Calu3 (cell line): ENCODE measurements around the gene MVD. TPM values are rescaled to one million over a fixed set of nuclear protein-coding genes. Genes with fewer than 3 reads are reported as not detected.
A peak's percentile ranks its signal among the peaks of the same experiment; 100 is the strongest.

Experiments
- BruUV-seq: library from RNA; stranded (reverse); fragments of 400-500 nt; replicated peaks from 2 replicates; lab custom pipeline; 2021; lab: Mats Ljungman, UMichigan
- CTCF ChIA-PET: fragments of 300-600 bp; sonication (Branson Sonifier 250); formaldehyde crosslinking; loops from one replicate; lab custom pipeline; 2022; ENCODE audit warnings: antibody characterized with exemption; lab: Charles Lee
- DNase-seq: peaks from one replicate; pipeline ENCODE4 v3.0.0; 2022
- H3K27ac Mint-ChIP-seq: one replicate; pipeline ENCODE4 v1.8.0; 2022; ENCODE audit warnings: mixed read lengths; ENCODE audit not compliant: unreplicated experiment
- H3K27me3 Mint-ChIP-seq: one replicate; pipeline ENCODE4 v1.8.0; 2022; ENCODE audit warnings: mixed read lengths; ENCODE audit not compliant: unreplicated experiment
- H3K36me3 Mint-ChIP-seq: one replicate; pipeline ENCODE4 v1.8.0; 2022; ENCODE audit warnings: mild to moderate bottlenecking, moderate library complexity, mixed read lengths; ENCODE audit not compliant: insufficient read depth, unreplicated experiment
- H3K4me1 Mint-ChIP-seq: one replicate; pipeline ENCODE4 v1.8.0; 2022; ENCODE audit warnings: mild to moderate bottlenecking, low read depth, mixed read lengths; ENCODE audit not compliant: unreplicated experiment
- H3K4me3 Mint-ChIP-seq: one replicate; pipeline ENCODE4 v1.8.0; 2022; ENCODE audit warnings: mild to moderate bottlenecking, low read depth, moderate library complexity, mixed read lengths; ENCODE audit not compliant: unreplicated experiment
- H3K9me3 Mint-ChIP-seq: one replicate; pipeline ENCODE4 v1.8.0; 2022; ENCODE audit warnings: low read depth, mixed read lengths; ENCODE audit not compliant: unreplicated experiment
- intact Hi-C: fragments of 100-400 bp; cut with micrococcal nuclease; formaldehyde crosslinking; loops from one replicate; pipeline ENCODE4 v1.10.0; 2022; ENCODE audit not compliant: unreplicated experiment
- total RNA-seq: library from RNA; stranded (reverse); gene quantifications from 2 replicates; pipeline ENCODE4 v1.2.3, GENCODE V29; 2022
- TF ChIP-seq, protein P1 (sequence below): fragments of 200-600 bp; IDR thresholded peaks from one replicate; pipeline ENCODE4 v1.8.0; 2022; ENCODE audit warnings: antibody characterized with exemption; ENCODE audit not compliant: unreplicated experiment

The MVD gene
- total RNA-seq, 1 experiment from 2014 or later, result 152 TPM

DNA sequence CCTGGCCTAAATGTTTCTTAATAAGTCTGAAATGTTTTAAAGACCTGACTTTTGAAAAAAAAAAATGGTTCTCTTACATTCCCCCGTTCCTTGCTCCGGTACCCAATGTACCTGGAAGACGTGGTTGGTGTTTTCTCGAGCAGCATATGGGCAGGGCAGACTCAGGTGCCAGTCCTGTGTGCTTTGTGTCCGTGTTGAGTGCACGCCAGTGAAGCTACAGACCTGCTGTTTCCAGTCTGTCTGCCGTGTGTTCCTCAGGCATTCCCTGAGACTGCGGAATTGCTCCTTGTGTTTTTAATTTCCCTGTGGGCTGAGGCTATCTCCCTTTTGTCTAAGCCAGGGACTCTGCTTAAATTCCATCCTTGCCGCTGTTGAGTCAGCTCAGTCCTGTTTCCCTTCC lies 36.2 kb downstream of the MVD start:
- Mint-ChIP-seq H3K4me3 (no peak overlapping the region), H3K27ac (no peak overlapping the region), H3K9me3 (no peaks in the 10 kb centered on the region), H3K36me3 (peaks cover 53% of the 10 kb centered on the region), H3K4me1 (no peaks in the 10 kb centered on the region), H3K27me3 (no peaks in the 10 kb centered on the region)
- TSS peak; percentile 2 for BruUV-seq
- intact Hi-C loops, result no loop called here
- DNase-seq, result no peak
- TF ChIP-seq, protein P1, sequence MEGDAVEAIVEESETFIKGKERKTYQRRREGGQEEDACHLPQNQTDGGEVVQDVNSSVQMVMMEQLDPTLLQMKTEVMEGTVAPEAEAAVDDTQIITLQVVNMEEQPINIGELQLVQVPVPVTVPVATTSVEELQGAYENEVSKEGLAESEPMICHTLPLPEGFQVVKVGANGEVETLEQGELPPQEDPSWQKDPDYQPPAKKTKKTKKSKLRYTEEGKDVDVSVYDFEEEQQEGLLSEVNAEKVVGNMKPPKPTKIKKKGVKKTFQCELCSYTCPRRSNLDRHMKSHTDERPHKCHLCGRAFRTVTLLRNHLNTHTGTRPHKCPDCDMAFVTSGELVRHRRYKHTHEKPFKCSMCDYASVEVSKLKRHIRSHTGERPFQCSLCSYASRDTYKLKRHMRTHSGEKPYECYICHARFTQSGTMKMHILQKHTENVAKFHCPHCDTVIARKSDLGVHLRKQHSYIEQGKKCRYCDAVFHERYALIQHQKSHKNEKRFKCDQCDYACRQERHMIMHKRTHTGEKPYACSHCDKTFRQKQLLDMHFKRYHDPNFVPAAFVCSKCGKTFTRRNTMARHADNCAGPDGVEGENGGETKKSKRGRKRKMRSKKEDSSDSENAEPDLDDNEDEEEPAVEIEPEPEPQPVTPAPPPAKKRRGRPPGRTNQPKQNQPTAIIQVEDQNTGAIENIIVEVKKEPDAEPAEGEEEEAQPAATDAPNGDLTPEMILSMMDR, result no peak
- CTCF ChIA-PET, result interaction anchor here (0.5 kb wide), 1 partner anchor 545 kb away, joined by 5 read pairs; the partner anchor contains the start of gene CDH15

DNA sequence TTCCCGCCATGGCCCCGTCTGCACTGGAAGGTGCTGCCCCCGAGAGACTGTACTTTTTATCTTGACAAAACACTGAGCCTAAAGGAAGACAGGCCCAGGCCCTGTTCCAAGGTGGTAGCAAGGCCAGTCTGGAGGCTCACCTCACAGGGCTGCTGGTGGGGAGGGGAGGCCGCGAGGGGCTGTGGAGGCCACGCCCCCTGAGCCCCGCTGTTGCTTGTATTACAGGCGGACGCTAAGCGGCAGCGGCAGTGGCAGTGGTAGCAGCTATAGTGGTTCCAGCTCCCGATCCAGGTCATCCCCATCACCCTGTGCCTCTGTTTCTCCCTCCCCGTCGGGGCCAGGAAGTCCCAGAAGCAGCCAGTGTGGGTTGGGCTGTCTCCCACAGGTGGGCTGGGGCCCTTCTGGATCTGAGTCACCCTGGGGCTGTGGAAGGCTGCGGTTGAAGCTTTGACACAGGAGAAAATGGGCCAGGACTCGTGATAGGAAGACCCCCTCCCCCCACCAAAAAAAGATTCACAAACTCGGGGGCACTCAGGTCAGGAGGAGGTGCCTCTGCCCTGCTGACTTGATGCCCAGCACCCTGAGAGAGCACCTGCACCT lies 37.8 kb downstream of the MVD start:
- Mint-ChIP-seq H3K4me3 (no peak overlapping the region), H3K36me3 (peaks cover 47% of the 10 kb centered on the region)
- CTCF ChIA-PET, result no interaction called here

DNA sequence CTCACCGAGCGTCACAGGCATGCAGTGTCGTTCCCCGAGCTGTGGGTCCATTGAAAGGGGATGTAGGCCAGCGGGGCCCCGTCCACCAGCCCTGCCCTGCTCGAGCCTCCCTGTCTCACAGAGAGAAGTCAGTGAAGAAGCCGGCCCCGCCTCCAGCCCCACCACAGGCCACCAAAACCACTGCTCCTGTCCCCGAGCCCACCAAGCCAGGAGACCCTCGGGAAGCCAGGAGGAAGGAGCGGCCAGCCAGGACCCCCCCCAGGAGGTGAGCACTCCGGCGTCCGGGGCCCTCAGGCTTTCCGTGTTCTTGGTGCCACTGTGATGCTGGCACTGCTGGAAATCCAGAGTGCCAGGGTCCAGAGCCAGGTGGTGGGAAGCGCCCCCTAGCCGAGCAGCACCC lies 38.4 kb downstream of the MVD start:
- no peak for DNase-seq
- TF ChIP-seq, protein P1, result no peak
- H3K9me3 Mint-ChIP-seq, result no peaks in the 10 kb centered on the region
- no peaks in the 10 kb centered on the region for H3K4me1 Mint-ChIP-seq
- CTCF ChIA-PET, result no interaction called here
- BruUV-seq, result no TSS peak
- peaks cover 46% of the 10 kb centered on the region for H3K36me3 Mint-ChIP-seq
- no peak overlapping the region for H3K4me3 Mint-ChIP-seq
- intact Hi-C loops, result no loop called here
- H3K27ac Mint-ChIP-seq, result no peak overlapping the region
- no peaks in the 10 kb centered on the region for H3K27me3 Mint-ChIP-seq

More for the DNA sequence above, 37.8 kb downstream of the MVD start:
- H3K4me1 Mint-ChIP-seq, result no peaks in the 10 kb centered on the region
- no peaks in the 10 kb centered on the region for H3K27me3 Mint-ChIP-seq
- intact Hi-C loops, result no loop called here
- no TSS peak for BruUV-seq
- TF ChIP-seq, protein P1, result no peak
- no peak for DNase-seq
- H3K27ac Mint-ChIP-seq, result no peak overlapping the region
- H3K9me3 Mint-ChIP-seq, result no peaks in the 10 kb centered on the region

DNA sequence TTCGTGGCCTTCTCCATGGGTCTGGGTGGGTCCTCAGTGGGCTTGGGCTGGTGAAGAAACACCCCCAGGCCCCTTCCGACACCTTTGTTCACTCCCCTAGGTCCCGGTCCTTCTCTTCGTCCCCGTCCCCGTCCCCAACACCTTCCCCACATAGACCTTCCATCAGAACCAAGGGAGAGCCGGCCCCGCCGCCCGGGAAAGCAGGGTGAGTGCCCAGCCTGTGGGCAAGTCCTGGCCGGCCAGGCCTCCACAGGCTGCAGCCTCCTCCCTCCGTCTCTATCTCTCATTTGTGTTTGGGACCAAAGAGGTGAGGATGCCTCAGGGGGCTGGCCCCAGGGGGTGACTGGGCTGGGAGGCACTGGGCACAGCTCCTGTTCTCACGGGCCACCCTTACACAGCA lies 39.0 kb downstream of the MVD start:
- CTCF ChIA-PET, result no interaction called here
- Mint-ChIP-seq H3K4me3 (no peak overlapping the region), H3K27ac (no peak overlapping the region), H3K9me3 (no peaks in the 10 kb centered on the region), H3K27me3 (no peaks in the 10 kb centered on the region), H3K4me1 (peaks cover 4% of the 10 kb centered on the region), H3K36me3 (peaks cover 47% of the 10 kb centered on the region)
- intact Hi-C loops, result no loop called here
- BruUV-seq, result no TSS peak
- DNase-seq, result no peak
- TF ChIP-seq, protein P1, result no peak
